ENCODE data around the gene MINDY1. TPM values are rescaled to one million over a fixed set of nuclear protein-coding genes. Genes with fewer than 3 reads are reported as not detected.

Gene MINDY1
- polyA plus RNA-seq, 1 donor from 2014 or later: 16.1 TPM

- Histone ChIP-seq H3K36me3 (ENCODE audit: insufficient read depth, low read length) (no peaks in the 10 kb centered on the region), H3K9ac (ENCODE audit: low read length) (peak overlapping the region; percentile 9), H3K9me3 (ENCODE audit: low read length) (no peaks in the 10 kb centered on the region), H3K9me2 (ENCODE audit: insufficient read depth, low read length) (no peaks in the 10 kb centered on the region), H3K27me3 (ENCODE audit: insufficient read depth, low read depth, low read length) (no peaks in the 10 kb centered on the region), H3K27ac (ENCODE audit: low read length) (peak overlapping the region; percentile 75), H3K79me2 (replicated peaks; ENCODE audit: insufficient read depth, low read length) (peaks cover 32% of the 10 kb centered on the region), H2AFZ (ENCODE audit: low read depth, low read length) (no peak overlapping the region), H3F3A (ENCODE audit: insufficient read depth, low read length, poor library complexity, severe bottlenecking) (no peaks in the 10 kb centered on the region), H3K4me2 (ENCODE audit: low read length) (no peak overlapping the region), H4K20me1 (ENCODE audit: insufficient read depth) (no peaks in the 10 kb centered on the region), H3K4me3 (ENCODE audit: low read length) (peak overlapping the region; percentile 76)
- TF ChIP-seq REST (IDR thresholded peaks at IDR 0.05; ENCODE audit: borderline replicate concordance) (no peak), CTCF (IDR thresholded peaks at IDR 0.05; ENCODE audit: poor library complexity, severe bottlenecking) (no peak), RAD21 (conservative IDR thresholded peaks at IDR 0.05) (no peak), MXI1 (conservative IDR thresholded peaks at IDR 0.05; ENCODE audit: poor library complexity, severe bottlenecking) (no peak), EZH2 (IDR thresholded peaks at IDR 0.05; ENCODE audit: borderline replicate concordance, insufficient read depth, low read length, poor library complexity, severe bottlenecking) (no peak), POLR2AphosphoS5 (IDR thresholded peaks at IDR 0.05) (no peak), TAF1 (IDR thresholded peaks at IDR 0.05; ENCODE audit: low read depth) (no peak), SMC3 (conservative IDR thresholded peaks at IDR 0.05; ENCODE audit: poor library complexity) (no peak), EP300 (conservative IDR thresholded peaks at IDR 0.05; ENCODE audit: poor library complexity, severe bottlenecking) (no peak)
These were observed 1.1 kb upstream of the MINDY1 start for GRCh38 chr1:151007853-151008243.

- H3K9ac ChIP-seq (ENCODE audit: low read length): peak overlapping the region; percentile 62
- peak overlapping the region; percentile 48 for H2AFZ ChIP-seq (ENCODE audit: low read depth, low read length)
- peak overlapping the region; percentile 75 for H3K27ac ChIP-seq (ENCODE audit: low read length)
- no peaks in the 10 kb centered on the region for H3F3A ChIP-seq (ENCODE audit: insufficient read depth, low read length, poor library complexity, severe bottlenecking)
- H3K4me3 ChIP-seq (ENCODE audit: low read length): peak overlapping the region; percentile 68
- peak overlapping the region; percentile 74 for H3K4me2 ChIP-seq (ENCODE audit: low read length)
- H3K9me3 ChIP-seq (ENCODE audit: low read length): no peaks in the 10 kb centered on the region
- H3K79me2 ChIP-seq (replicated peaks; ENCODE audit: insufficient read depth, low read length): peaks cover 32% of the 10 kb centered on the region
- no peaks in the 10 kb centered on the region for H3K9me2 ChIP-seq (ENCODE audit: insufficient read depth, low read length)
- H3K36me3 ChIP-seq (ENCODE audit: insufficient read depth, low read length): no peaks in the 10 kb centered on the region
- TF ChIP-seq POLR2AphosphoS5 (IDR thresholded peaks at IDR 0.05): no peak
- TF ChIP-seq EP300 (conservative IDR thresholded peaks at IDR 0.05; ENCODE audit: poor library complexity, severe bottlenecking): no peak
- TF ChIP-seq RAD21 (conservative IDR thresholded peaks at IDR 0.05): no peak
- no peak for TF ChIP-seq REST (IDR thresholded peaks at IDR 0.05; ENCODE audit: borderline replicate concordance)
- no peaks in the 10 kb centered on the region for H4K20me1 ChIP-seq (ENCODE audit: insufficient read depth)
- no peaks in the 10 kb centered on the region for H3K27me3 ChIP-seq (ENCODE audit: insufficient read depth, low read depth, low read length)
These were observed 878 bp downstream of the MINDY1 start for GRCh38 chr1:151005729-151006319.
